Hepatocyte (in vitro differentiated cells): ENCODE measurements around the gene ZNF24.

Experiments
- CTCF ChIP-seq: fragments of 200-600 bp; sonication (generic); IDR thresholded peaks from 2 replicates; pipeline ENCODE4 v1.5.1; 2016; ENCODE audit warnings: antibody characterized with exemption, mild to moderate bottlenecking; ENCODE audit not compliant: poor library complexity
- EZH2 ChIP-seq: fragments of 200-600 bp; sonication (generic); IDR thresholded peaks from 2 replicates; pipeline ENCODE4 v1.6.1; 2016; ENCODE audit warnings: antibody characterized with exemption, mild to moderate bottlenecking, borderline replicate concordance

- no peak for TF ChIP-seq CTCF
- TF ChIP-seq EZH2 = no peak
Measured at GRCh38 chr18:35352283-35352682, 8.1 kb upstream of the ZNF24 start.
